ENCODE data around the gene NFATC2.

- TF ChIP-seq, protein P1, sequence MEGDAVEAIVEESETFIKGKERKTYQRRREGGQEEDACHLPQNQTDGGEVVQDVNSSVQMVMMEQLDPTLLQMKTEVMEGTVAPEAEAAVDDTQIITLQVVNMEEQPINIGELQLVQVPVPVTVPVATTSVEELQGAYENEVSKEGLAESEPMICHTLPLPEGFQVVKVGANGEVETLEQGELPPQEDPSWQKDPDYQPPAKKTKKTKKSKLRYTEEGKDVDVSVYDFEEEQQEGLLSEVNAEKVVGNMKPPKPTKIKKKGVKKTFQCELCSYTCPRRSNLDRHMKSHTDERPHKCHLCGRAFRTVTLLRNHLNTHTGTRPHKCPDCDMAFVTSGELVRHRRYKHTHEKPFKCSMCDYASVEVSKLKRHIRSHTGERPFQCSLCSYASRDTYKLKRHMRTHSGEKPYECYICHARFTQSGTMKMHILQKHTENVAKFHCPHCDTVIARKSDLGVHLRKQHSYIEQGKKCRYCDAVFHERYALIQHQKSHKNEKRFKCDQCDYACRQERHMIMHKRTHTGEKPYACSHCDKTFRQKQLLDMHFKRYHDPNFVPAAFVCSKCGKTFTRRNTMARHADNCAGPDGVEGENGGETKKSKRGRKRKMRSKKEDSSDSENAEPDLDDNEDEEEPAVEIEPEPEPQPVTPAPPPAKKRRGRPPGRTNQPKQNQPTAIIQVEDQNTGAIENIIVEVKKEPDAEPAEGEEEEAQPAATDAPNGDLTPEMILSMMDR (tag by site-specific recombination; IDR thresholded peaks at IDR 0.05) = peak; percentile 42; the same call in 1 of the 2 replicates
- TF ChIP-seq ZEB2 (tag by site-specific recombination; IDR thresholded peaks at IDR 0.05) (no peak), ZBTB7A (tag by site-specific recombination; IDR thresholded peaks at IDR 0.05; ENCODE audit: low read depth) (no peak), ZNF274 (IDR thresholded peaks at IDR 0.05; ENCODE audit: low read length) (no peak), ZNF274 (tag by site-specific recombination; IDR thresholded peaks at IDR 0.05; ENCODE audit: borderline replicate concordance) (no peak), SP2 (tag by site-specific recombination; IDR thresholded peaks at IDR 0.05) (no peak), IKZF3 (tag by site-specific recombination; IDR thresholded peaks at IDR 0.05) (no peak), ZNF785 (tag by site-specific recombination; IDR thresholded peaks at IDR 0.05) (no peak)
- TF ChIP-seq, protein P2, sequence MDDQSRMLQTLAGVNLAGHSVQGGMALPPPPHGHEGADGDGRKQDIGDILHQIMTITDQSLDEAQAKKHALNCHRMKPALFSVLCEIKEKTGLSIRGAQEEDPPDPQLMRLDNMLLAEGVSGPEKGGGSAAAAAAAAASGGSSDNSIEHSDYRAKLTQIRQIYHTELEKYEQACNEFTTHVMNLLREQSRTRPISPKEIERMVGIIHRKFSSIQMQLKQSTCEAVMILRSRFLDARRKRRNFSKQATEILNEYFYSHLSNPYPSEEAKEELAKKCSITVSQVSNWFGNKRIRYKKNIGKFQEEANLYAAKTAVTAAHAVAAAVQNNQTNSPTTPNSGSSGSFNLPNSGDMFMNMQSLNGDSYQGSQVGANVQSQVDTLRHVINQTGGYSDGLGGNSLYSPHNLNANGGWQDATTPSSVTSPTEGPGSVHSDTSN (CRISPR knock-in tag; IDR thresholded peaks at IDR 0.05) = no peak
- TF ChIP-seq, protein P3, sequence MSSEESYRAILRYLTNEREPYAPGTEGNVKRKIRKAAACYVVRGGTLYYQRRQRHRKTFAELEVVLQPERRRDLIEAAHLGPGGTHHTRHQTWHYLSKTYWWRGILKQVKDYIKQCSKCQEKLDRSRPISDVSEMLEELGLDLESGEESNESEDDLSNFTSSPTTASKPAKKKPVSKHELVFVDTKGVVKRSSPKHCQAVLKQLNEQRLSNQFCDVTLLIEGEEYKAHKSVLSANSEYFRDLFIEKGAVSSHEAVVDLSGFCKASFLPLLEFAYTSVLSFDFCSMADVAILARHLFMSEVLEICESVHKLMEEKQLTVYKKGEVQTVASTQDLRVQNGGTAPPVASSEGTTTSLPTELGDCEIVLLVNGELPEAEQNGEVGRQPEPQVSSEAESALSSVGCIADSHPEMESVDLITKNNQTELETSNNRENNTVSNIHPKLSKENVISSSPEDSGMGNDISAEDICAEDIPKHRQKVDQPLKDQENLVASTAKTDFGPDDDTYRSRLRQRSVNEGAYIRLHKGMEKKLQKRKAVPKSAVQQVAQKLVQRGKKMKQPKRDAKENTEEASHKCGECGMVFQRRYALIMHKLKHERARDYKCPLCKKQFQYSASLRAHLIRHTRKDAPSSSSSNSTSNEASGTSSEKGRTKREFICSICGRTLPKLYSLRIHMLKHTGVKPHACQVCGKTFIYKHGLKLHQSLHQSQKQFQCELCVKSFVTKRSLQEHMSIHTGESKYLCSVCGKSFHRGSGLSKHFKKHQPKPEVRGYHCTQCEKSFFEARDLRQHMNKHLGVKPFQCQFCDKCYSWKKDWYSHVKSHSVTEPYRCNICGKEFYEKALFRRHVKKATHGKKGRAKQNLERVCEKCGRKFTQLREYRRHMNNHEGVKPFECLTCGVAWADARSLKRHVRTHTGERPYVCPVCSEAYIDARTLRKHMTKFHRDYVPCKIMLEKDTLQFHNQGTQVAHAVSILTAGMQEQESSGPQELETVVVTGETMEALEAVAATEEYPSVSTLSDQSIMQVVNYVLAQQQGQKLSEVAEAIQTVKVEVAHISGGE (tag by site-specific recombination; conservative IDR thresholded peaks at IDR 0.05; ENCODE audit: low read depth) = no peak
- TF ChIP-seq, protein P4, sequence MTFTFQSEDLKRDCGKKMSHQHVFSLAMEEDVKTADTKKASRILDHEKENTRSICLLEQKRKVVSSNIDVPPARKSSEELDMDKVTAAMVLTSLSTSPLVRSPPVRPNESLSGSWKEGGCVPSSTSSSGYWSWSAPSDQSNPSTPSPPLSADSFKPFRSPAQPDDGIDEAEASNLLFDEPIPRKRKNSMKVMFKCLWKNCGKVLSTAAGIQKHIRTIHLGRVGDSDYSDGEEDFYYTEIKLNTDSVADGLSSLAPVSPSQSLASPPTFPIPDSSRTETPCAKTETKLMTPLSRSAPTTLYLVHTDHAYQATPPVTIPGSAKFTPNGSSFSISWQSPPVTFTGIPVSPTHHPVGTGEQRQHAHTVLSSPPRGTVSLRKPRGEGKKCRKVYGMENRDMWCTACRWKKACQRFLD (tag by site-specific recombination; IDR thresholded peaks at IDR 0.05) = no peak
- TF ChIP-seq, protein P5, sequence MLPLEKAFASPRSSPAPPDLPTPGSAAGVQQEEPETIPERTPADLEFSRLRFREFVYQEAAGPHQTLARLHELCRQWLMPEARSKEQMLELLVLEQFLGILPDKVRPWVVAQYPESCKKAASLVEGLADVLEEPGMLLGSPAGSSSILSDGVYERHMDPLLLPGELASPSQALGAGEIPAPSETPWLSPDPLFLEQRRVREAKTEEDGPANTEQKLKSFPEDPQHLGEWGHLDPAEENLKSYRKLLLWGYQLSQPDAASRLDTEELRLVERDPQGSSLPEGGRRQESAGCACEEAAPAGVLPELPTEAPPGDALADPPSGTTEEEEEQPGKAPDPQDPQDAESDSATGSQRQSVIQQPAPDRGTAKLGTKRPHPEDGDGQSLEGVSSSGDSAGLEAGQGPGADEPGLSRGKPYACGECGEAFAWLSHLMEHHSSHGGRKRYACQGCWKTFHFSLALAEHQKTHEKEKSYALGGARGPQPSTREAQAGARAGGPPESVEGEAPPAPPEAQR (tag by site-specific recombination; IDR thresholded peaks at IDR 0.05) = no peak
Measured at GRCh38 chr20:51494241-51495110, 48.0 kb downstream of the NFATC2 start.

Data from HEK293 (cell line).